ENCODE results near the gene SRGAP3. TPM values are rescaled to one million over a fixed set of nuclear protein-coding genes. Genes with fewer than 3 reads are reported as not detected.

Gene SRGAP3
- total and polyA plus RNA-seq, 2 donors (not counting 1 experiment from before 2014, with no cell fraction given), result 0.92 to 12.4 TPM

DNA sequence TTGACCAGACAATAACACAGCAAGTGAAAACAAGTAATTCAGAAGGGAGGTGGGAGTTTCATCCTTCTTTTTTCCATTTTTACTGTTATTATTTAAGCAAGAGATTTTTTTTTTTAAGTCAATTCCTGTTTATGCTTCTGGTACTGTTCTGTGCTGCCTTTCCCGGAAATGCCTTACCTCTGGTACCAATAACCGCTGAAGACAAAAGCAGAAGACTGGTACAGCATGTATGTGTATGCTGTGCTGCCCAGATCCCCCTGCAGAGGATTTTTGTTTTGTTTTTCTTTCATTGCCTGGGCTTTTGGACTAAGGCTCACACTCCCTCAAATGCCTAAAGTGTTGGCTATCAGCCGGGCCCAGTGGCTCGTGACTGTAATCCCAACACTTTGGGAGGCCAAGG, 21.3 kb upstream of the SRGAP3 start:
- Histone ChIP-seq H3K4me3 (replicated peaks in 1 of 4; ENCODE audit: control extremely low read depth in 1 of 4, insufficient read depth in 1 of 4, low read depth in 3 of 4, low read length in 4 of 4) (no peak overlapping the region), H3K79me2 (ENCODE audit: control insufficient read depth, insufficient read depth, low read length) (no peaks in the 10 kb centered on the region), H4K20me1 (ENCODE audit: control insufficient read depth, extremely low read depth, insufficient read depth, low read length) (no peaks in the 10 kb centered on the region), H2AFZ (ENCODE audit: low read length) (no peak overlapping the region), H3K9me3 (ENCODE audit: control insufficient read depth, insufficient read depth, low read depth, low read length) (no peaks in the 10 kb centered on the region), H3K9ac (ENCODE audit: insufficient read depth, low read length) (no peak overlapping the region), H3K27ac (ENCODE audit: insufficient read depth, low read length) (no peak overlapping the region), H3K4me1 (ENCODE audit: control insufficient read depth, extremely low read depth, insufficient read depth, low read length) (no peaks in the 10 kb centered on the region), H3K36me3 (ENCODE audit: control insufficient read depth, insufficient read depth, low read length) (no peaks in the 10 kb centered on the region), H3K4me2 (ENCODE audit: extremely low read depth, insufficient read depth, low read length) (no peak overlapping the region), H3K27me3 (ENCODE audit: control insufficient read depth, insufficient read depth, low read length) (no peaks in the 10 kb centered on the region)
- TF ChIP-seq CTCF (conservative IDR thresholded peaks at IDR 0.05 in 1 of 2, IDR thresholded peaks at IDR 0.05 in 1 of 2; ENCODE audit: low read depth in 1 of 2, low read length in 2 of 2) (no peak), EZH2 (IDR thresholded peaks at IDR 0.05; ENCODE audit: low read length, missing control alignments) (no peak)
- no peak for DNase-seq (ENCODE audit: low read depth in 2 of 2)

- H4K20me1 ChIP-seq (ENCODE audit: control insufficient read depth, extremely low read depth, insufficient read depth, low read length), result no peaks in the 10 kb centered on the region
- H3K36me3 ChIP-seq (ENCODE audit: control insufficient read depth, insufficient read depth, low read length), result no peaks in the 10 kb centered on the region
- H3K9me3 ChIP-seq (ENCODE audit: control insufficient read depth, insufficient read depth, low read depth, low read length), result no peaks in the 10 kb centered on the region
- H2AFZ ChIP-seq (ENCODE audit: low read length), result no peak overlapping the region
- H3K4me1 ChIP-seq (ENCODE audit: control insufficient read depth, extremely low read depth, insufficient read depth, low read length), result no peaks in the 10 kb centered on the region
- H3K79me2 ChIP-seq (ENCODE audit: control insufficient read depth, insufficient read depth, low read length), result no peaks in the 10 kb centered on the region
- no peak overlapping the region for H3K4me2 ChIP-seq (ENCODE audit: extremely low read depth, insufficient read depth, low read length)
- no peak overlapping the region for H3K4me3 ChIP-seq (replicated peaks in 1 of 4; ENCODE audit: control extremely low read depth in 1 of 4, insufficient read depth in 1 of 4, low read depth in 3 of 4, low read length in 4 of 4)
- H3K9ac ChIP-seq (ENCODE audit: insufficient read depth, low read length), result no peak overlapping the region
- no peak for DNase-seq (ENCODE audit: low read depth in 2 of 2)
- H3K27me3 ChIP-seq (ENCODE audit: control insufficient read depth, insufficient read depth, low read length), result no peaks in the 10 kb centered on the region
- no peak overlapping the region for H3K27ac ChIP-seq (ENCODE audit: insufficient read depth, low read length)
- no peak for TF ChIP-seq CTCF (conservative IDR thresholded peaks at IDR 0.05 in 1 of 2, IDR thresholded peaks at IDR 0.05 in 1 of 2; ENCODE audit: low read depth in 1 of 2, low read length in 2 of 2)
- no peak for TF ChIP-seq EZH2 (IDR thresholded peaks at IDR 0.05; ENCODE audit: low read length, missing control alignments)
Measured at GRCh38 chr3:9266716-9267115, 17.3 kb upstream of the SRGAP3 start.

GRCh38 chr3:9260305-9260704, 10.9 kb upstream of the SRGAP3 start:
- no peak overlapping the region for H3K27ac ChIP-seq (ENCODE audit: insufficient read depth, low read length)
- TF ChIP-seq CTCF (conservative IDR thresholded peaks at IDR 0.05 in 1 of 2, IDR thresholded peaks at IDR 0.05 in 1 of 2; ENCODE audit: low read depth in 1 of 2, low read length in 2 of 2) (no peak), EZH2 (IDR thresholded peaks at IDR 0.05; ENCODE audit: low read length, missing control alignments) (no peak)
- DNase-seq (ENCODE audit: low read depth in 2 of 2), result no peak
- H3K9me3 ChIP-seq (ENCODE audit: control insufficient read depth, insufficient read depth, low read depth, low read length), result no peaks in the 10 kb centered on the region
- H3K36me3 ChIP-seq (ENCODE audit: control insufficient read depth, insufficient read depth, low read length), result no peaks in the 10 kb centered on the region
- H3K79me2 ChIP-seq (ENCODE audit: control insufficient read depth, insufficient read depth, low read length), result no peaks in the 10 kb centered on the region
- no peaks in the 10 kb centered on the region for H3K4me1 ChIP-seq (ENCODE audit: control insufficient read depth, extremely low read depth, insufficient read depth, low read length)
- no peak overlapping the region for H3K4me2 ChIP-seq (ENCODE audit: extremely low read depth, insufficient read depth, low read length)
- H3K27me3 ChIP-seq (ENCODE audit: control insufficient read depth, insufficient read depth, low read length), result no peaks in the 10 kb centered on the region
- no peak overlapping the region for H2AFZ ChIP-seq (ENCODE audit: low read length)
- H4K20me1 ChIP-seq (ENCODE audit: control insufficient read depth, extremely low read depth, insufficient read depth, low read length), result no peaks in the 10 kb centered on the region
- no peak overlapping the region for H3K4me3 ChIP-seq (replicated peaks in 1 of 4; ENCODE audit: control extremely low read depth in 1 of 4, insufficient read depth in 1 of 4, low read depth in 3 of 4, low read length in 4 of 4)
- no peak overlapping the region for H3K9ac ChIP-seq (ENCODE audit: insufficient read depth, low read length)
